BJ (cell line): ENCODE measurements around the gene PHAX. TPM values are rescaled to one million over a fixed set of nuclear protein-coding genes. Genes with fewer than 3 reads are reported as not detected.

Source experiments
- CTCF ChIA-PET: fragments of 350-600 bp; formaldehyde crosslinking; extraction: SDS; loops from one replicate; lab custom pipeline; 2021; ENCODE audit warnings: antibody characterized with exemption, inconsistent platforms; lab: Yijun Ruan, JAX
- POLR2A ChIA-PET: fragments of 300-600 bp; sonication (Branson Sonifier 250); formaldehyde crosslinking; extraction: SDS; loops from one replicate; lab custom pipeline; 2021; ENCODE audit warnings: antibody characterized with exemption; lab: Charles Lee
- DNase-seq: peaks from one replicate; pipeline ENCODE4 v3.0.0-alpha.2; 2011; ENCODE audit warnings: low read depth
- H3K27me3 ChIP-seq: 2 replicates; pipeline ENCODE4 v1.6.0; 2011; ENCODE audit warnings: low read length; ENCODE audit not compliant: control insufficient read depth, insufficient read depth
- H3K36me3 ChIP-seq: 2 replicates; pipeline ENCODE4 v1.5.1; 2011; ENCODE audit warnings: low read length; ENCODE audit not compliant: control insufficient read depth, insufficient read depth
- H3K4me3 ChIP-seq: 2 replicates; pipeline ENCODE4 v1.5.1; 2011; ENCODE audit warnings: low read depth, mild to moderate bottlenecking, control low read depth, low read length
- polyA plus RNA-seq: library from polyadenylated mRNA; depleted of rRNA; stranded (reverse); fragments of >200 nt; gene quantifications from 2 replicates; pipeline ENCODE4 v1.2.3, GENCODE V29; 2011; rRNA removed
- small RNA-seq: library from RNA; depleted of rRNA; stranded (forward); fragments of <200 nt; gene quantifications from one replicate; pipeline ENCODE3, GENCODE V24; 2012; ENCODE audit warnings: low replicate concordance, low read depth; ENCODE audit not compliant: insufficient read length
- TF ChIP-seq, protein P1 (sequence below): IDR thresholded peaks from 2 replicates; pipeline ENCODE4 v1.5.1; 2011; ENCODE audit warnings: low read depth, mild to moderate bottlenecking, control low read depth, inconsistent platforms, low read length, moderate library complexity; ENCODE audit not compliant: insufficient read depth

The PHAX gene
- polyA plus RNA-seq, 1 experiment, result 40.7 TPM

DNA sequence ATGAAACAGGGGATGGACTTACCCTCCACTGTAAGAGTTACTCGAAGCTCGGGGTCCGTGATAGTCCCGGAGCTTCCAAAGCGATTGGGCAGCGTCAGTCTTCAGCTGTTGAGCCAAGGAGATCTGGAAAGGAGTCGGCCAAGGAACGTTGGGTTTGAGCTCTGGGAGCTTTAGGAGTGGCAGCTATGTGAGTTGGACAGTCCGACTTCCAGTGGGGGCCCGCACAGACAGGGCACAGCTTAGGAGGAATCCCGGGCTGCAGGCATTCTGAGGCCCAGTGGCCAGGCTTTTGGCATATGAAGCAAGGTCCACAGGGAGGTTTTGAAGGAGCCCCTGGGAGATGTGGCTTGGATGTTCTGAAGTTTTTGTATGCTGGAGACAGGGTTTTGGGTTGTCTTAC is 72.7 kb downstream of the PHAX start:
- TF ChIP-seq, protein P1, sequence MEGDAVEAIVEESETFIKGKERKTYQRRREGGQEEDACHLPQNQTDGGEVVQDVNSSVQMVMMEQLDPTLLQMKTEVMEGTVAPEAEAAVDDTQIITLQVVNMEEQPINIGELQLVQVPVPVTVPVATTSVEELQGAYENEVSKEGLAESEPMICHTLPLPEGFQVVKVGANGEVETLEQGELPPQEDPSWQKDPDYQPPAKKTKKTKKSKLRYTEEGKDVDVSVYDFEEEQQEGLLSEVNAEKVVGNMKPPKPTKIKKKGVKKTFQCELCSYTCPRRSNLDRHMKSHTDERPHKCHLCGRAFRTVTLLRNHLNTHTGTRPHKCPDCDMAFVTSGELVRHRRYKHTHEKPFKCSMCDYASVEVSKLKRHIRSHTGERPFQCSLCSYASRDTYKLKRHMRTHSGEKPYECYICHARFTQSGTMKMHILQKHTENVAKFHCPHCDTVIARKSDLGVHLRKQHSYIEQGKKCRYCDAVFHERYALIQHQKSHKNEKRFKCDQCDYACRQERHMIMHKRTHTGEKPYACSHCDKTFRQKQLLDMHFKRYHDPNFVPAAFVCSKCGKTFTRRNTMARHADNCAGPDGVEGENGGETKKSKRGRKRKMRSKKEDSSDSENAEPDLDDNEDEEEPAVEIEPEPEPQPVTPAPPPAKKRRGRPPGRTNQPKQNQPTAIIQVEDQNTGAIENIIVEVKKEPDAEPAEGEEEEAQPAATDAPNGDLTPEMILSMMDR, result no peak
- ChIA-PET POLR2A (no interaction called here), CTCF (interaction anchor here (0.9 to 10.0 kb wide), 3 partner anchors 16 to 129 kb away, joined by 3 to 153 read pairs (median 17); partner anchors contain the start of gene LMNB1)
- Histone ChIP-seq H3K36me3 (no peaks in the 10 kb centered on the region), H3K4me3 (no peak overlapping the region), H3K27me3 (no peaks in the 10 kb centered on the region)
- DNase-seq, result no peak

DNA sequence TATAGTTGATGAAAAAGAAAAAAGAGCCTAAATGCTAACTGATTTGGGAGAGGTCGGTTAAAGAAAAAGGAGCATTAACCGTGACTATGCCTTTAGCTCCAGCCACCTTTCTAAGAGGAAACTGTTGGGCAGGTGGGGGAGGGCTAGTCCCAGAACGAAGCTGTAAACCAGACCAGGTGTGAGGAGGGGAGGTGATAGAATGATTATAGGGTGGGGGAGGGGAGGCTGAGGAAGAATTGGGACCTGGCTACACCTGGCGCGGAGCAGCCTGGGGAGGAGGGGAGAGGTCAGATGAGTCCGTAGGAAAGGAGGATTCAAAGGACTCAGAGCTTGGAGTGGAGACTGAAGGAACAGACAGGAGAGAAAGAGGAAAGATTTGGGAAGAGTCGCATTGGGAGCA is 73.4 kb downstream of the PHAX start:
- POLR2A ChIA-PET, result no interaction called here
- TF ChIP-seq, protein P1, result no peak
- DNase-seq, result no peak

DNA sequence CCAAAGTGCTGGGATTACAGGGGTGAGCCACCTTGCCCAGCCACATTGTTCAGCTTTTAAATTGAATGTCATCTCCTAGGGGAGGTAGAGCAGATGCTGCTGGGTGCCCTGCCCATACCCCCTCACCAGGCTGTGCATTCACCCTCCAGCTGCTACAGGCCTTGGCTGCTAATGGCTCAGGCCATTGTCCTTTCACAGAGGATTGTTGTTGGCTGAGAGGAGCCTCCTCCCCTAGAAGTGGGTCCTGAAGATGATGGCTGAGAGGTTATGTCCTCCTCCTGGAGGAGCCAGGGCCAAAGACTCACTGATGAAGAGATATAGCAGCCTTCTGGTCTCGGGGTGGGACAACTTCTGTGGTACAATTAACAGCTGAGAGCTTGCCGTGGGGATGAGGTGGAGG is 74.6 kb downstream of the PHAX start:
- TF ChIP-seq, protein P1, result no peak
- Histone ChIP-seq H3K36me3 (no peaks in the 10 kb centered on the region), H3K4me3 (no peak overlapping the region), H3K27me3 (no peaks in the 10 kb centered on the region)
- CTCF ChIA-PET, result interaction anchor here (0.9 to 10.0 kb wide), 11 partner anchors 10 to 134 kb away, joined by 3 to 153 read pairs (median 5); partner anchors contain the start of gene LMNB1
- POLR2A ChIA-PET, result no interaction called here
- DNase-seq, result no peak

More for the DNA sequence above, 73.4 kb downstream of the PHAX start:
- no peaks in the 10 kb centered on the region for H3K27me3 ChIP-seq
- no peaks in the 10 kb centered on the region for H3K36me3 ChIP-seq
- H3K4me3 ChIP-seq, result no peak overlapping the region
- CTCF ChIA-PET, result interaction anchor here (1.8 to 10.0 kb wide), 2 partner anchors 105 to 128 kb away, joined by 17 to 153 read pairs; partner anchors contain the start of gene LMNB1

DNA sequence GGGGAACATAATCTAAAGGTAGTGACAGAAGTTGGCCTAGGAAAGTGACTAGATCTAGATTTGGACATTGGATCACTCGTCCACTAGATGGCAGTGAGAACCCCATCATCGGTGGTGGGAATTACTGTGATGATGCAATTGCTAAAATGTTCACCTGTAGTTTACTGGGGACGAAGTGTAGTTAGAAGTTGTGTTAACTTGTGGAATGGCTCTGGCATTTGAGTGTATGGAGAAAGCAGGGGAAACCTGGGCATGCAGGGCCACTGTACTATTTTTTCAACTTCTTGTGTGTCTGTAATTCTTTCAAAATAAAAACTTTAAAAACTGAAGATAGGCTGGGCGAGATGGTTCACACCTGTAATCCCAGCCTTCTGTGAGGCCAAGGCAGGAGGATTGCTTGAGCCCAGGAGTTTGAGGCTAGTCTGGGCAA is 75.5 kb downstream of the PHAX start:
- ChIA-PET CTCF (interaction anchor here (0.6 to 10.0 kb wide), 16 partner anchors 10 to 134 kb away, joined by 3 to 153 read pairs (median 4); partner anchors contain the start of gene LMNB1), POLR2A (no interaction called here)
- TF ChIP-seq, protein P1, result peak; percentile 78
- H3K27me3 ChIP-seq, result no peaks in the 10 kb centered on the region
- H3K36me3 ChIP-seq, result no peaks in the 10 kb centered on the region
- no peak for DNase-seq
- H3K4me3 ChIP-seq, result no peak overlapping the region

Small RNA genes within 50 kb of the gene (small RNA-seq; reads per million reads assigned to genes)
- gene BOLA3P3 (not detected), gene RNU6-290P (not detected)

Other genes with a start within 250 kb of the PHAX start
- 77.9 and 122 TPM in 2 replicates for gene GRAMD2B, start 177.5 kb upstream of the PHAX start, polyA plus RNA-seq
- 81.2 and 99.9 TPM in 2 replicates for gene ALDH7A1, start 5.7 kb upstream of the PHAX start, polyA plus RNA-seq
- 11.2 and 12.0 TPM in 2 replicates for gene LMNB1, start 176.2 kb downstream of the PHAX start, polyA plus RNA-seq